SU-DHL-6 (cell line): Measurements from ENCODE around the gene AIFM2.

Experiments
- H2AFZ ChIP-seq: fragments of 200-600 bp; sonication (generic); 2 replicates; pipeline ENCODE4 v1.6.1; 2014; ENCODE audit warnings: low read depth, mild to moderate bottlenecking, moderate library complexity, mixed read lengths, antibody characterized with exemption, low read length; ENCODE audit not compliant: severe bottlenecking
- H3F3A ChIP-seq: fragments of 200-600 bp; shearing (Covaris generic); 2 replicates; pipeline ENCODE4 v1.6.0; 2016; ENCODE audit warnings: antibody characterized with exemption, mild to moderate bottlenecking; ENCODE audit not compliant: insufficient read depth
- H3K27ac ChIP-seq: fragments of 200-600 bp; sonication (generic); 2 replicates; pipeline ENCODE4 v1.5.1; 2016; ENCODE audit warnings: low read depth, mild to moderate bottlenecking, low read length, moderate library complexity, mixed read lengths
- H3K27me3 ChIP-seq: fragments of 200-600 bp; sonication (generic), shearing (Covaris generic); 2 replicates; pipeline ENCODE4 v1.6.0; 2014; ENCODE audit warnings: mild to moderate bottlenecking, low read length
- H3K36me3 ChIP-seq: fragments of 200-600 bp; sonication (generic); 2 replicates; pipeline ENCODE4 v1.6.1; 2014; ENCODE audit warnings: mild to moderate bottlenecking, low read length, mixed read lengths
- H3K4me2 ChIP-seq: fragments of 300-600, 200-600 bp; shearing (Covaris generic), sonication (generic); 2 replicates; pipeline ENCODE4 v1.6.0; 2014; ENCODE audit warnings: low read length, low read depth, mild to moderate bottlenecking; ENCODE audit not compliant: poor library complexity, severe bottlenecking
- H3K4me3 ChIP-seq: fragments of 200-600 bp; sonication (generic); 2 replicates; pipeline ENCODE4 v1.5.1; 2014; ENCODE audit warnings: antibody characterized with exemption, low read length, mild to moderate bottlenecking, mixed read lengths; ENCODE audit not compliant: insufficient read depth, poor library complexity, severe bottlenecking
- H3K79me2 ChIP-seq: fragments of 200-600 bp; sonication (generic); 2 replicates; pipeline ENCODE4 v1.6.1; 2014; ENCODE audit warnings: mild to moderate bottlenecking, low read length, moderate library complexity; ENCODE audit not compliant: insufficient read depth
- H3K9ac ChIP-seq: fragments of 200-600 bp; sonication (generic); 2 replicates; pipeline ENCODE4 v1.7.0; 2014; ENCODE audit warnings: mild to moderate bottlenecking, low read length
- H3K9me2 ChIP-seq: fragments of 200-600 bp; sonication (generic); replicated peaks from 2 replicates; pipeline ENCODE4 v1.6.1; 2014; ENCODE audit warnings: low read length; ENCODE audit not compliant: insufficient read depth
- H3K9me3 ChIP-seq: fragments of 200-600 bp; sonication (generic); 2 replicates; pipeline ENCODE4 v1.6.1; 2014; ENCODE audit warnings: low read length, mixed read lengths; ENCODE audit not compliant: insufficient read depth
- H4K20me1 ChIP-seq: fragments of 200-600 bp; sonication (generic); 2 replicates; pipeline ENCODE4 v1.6.1; 2014; ENCODE audit warnings: low read depth, mild to moderate bottlenecking, antibody characterized with exemption, low read length, moderate library complexity, mixed read lengths
- CTCF ChIP-seq: fragments of 200-600 bp; sonication (generic); IDR thresholded peaks from one replicate; pipeline ENCODE4 v1.5.1; 2017; ENCODE audit warnings: antibody characterized with exemption, mild to moderate bottlenecking, low read length, moderate library complexity; ENCODE audit not compliant: insufficient read depth, poor library complexity, severe bottlenecking
- EZH2phosphoT487 ChIP-seq: fragments of 200-600 bp; sonication (generic), shearing (Covaris generic); conservative IDR thresholded peaks from 2 replicates; pipeline ENCODE4 v1.6.1; 2018; ENCODE audit warnings: mild to moderate bottlenecking, antibody characterized with exemption, low read length, moderate library complexity, mixed read lengths

AIFM2 gene

GRCh38 chr10:70155255-70155838 lies 22.7 kb upstream of the AIFM2 start:
- Histone ChIP-seq H3K9ac (no peak overlapping the region), H3K4me3 (no peak overlapping the region), H3F3A (no peaks in the 10 kb centered on the region; the same call in 1 of the 2 replicates), H3K4me2 (no peak overlapping the region), H3K36me3 (peaks cover 65% of the 10 kb centered on the region), H3K79me2 (peaks cover 21% of the 10 kb centered on the region), H3K27me3 (no peaks in the 10 kb centered on the region), H3K9me3 (no peaks in the 10 kb centered on the region), H3K9me2 (no peaks in the 10 kb centered on the region), H2AFZ (no peak overlapping the region), H3K27ac (no peak overlapping the region), H4K20me1 (no peaks in the 10 kb centered on the region)
- TF ChIP-seq CTCF (no peak), EZH2phosphoT487 (no peak)

- Histone ChIP-seq H3K4me3 (no peak overlapping the region), H2AFZ (no peak overlapping the region), H3K4me2 (no peak overlapping the region), H3K9me2 (no peaks in the 10 kb centered on the region), H3F3A (peaks cover 13% of the 10 kb centered on the region), H3K27me3 (no peaks in the 10 kb centered on the region), H3K27ac (no peak overlapping the region), H3K9me3 (no peaks in the 10 kb centered on the region), H4K20me1 (no peaks in the 10 kb centered on the region), H3K9ac (no peak overlapping the region), H3K79me2 (peaks cover 24% of the 10 kb centered on the region), H3K36me3 (peaks cover 23% of the 10 kb centered on the region)
- TF ChIP-seq CTCF (no peak), EZH2phosphoT487 (no peak)
These were observed 15.9 kb upstream of the AIFM2 start for GRCh38 chr10:70148516-70148915.

GRCh38 chr10:70147259-70147625 lies 14.6 kb upstream of the AIFM2 start:
- peak overlapping the region; percentile 69 for H3K4me2 ChIP-seq
- no peak for TF ChIP-seq CTCF
- no peak for TF ChIP-seq EZH2phosphoT487
- peak overlapping the region; percentile 60 for H3K4me3 ChIP-seq
- H3K9ac ChIP-seq: peak overlapping the region; percentile 81
- no peaks in the 10 kb centered on the region for H4K20me1 ChIP-seq
- no peaks in the 10 kb centered on the region for H3K9me3 ChIP-seq
- H3K9me2 ChIP-seq: no peaks in the 10 kb centered on the region
- H3K27ac ChIP-seq: peak overlapping the region; percentile 87
- peak overlapping the region; percentile 29 for H2AFZ ChIP-seq
- no peaks in the 10 kb centered on the region for H3K27me3 ChIP-seq
- peaks cover 13% of the 10 kb centered on the region for H3F3A ChIP-seq
- H3K36me3 ChIP-seq: peaks cover 11% of the 10 kb centered on the region; the same call in 1 of the 2 replicates
- H3K79me2 ChIP-seq: peaks cover 28% of the 10 kb centered on the region
